Gastrocnemius medialis (tissue), 4 donors: Measurements from ENCODE around the gene USF3. TPM values are rescaled to one million over a fixed set of nuclear protein-coding genes. Genes with fewer than 3 reads are reported as not detected.

Source experiments
- ATAC-seq, 2 donors: fragments of 150-250 bp; one replicate each; pipeline ENCODE4 v1.9.1; 2016
- DNase-seq, 2 donors: peaks; one replicate each; pipeline ENCODE4 v3.0.0-alpha.2; 2019
- H3K27ac ChIP-seq, 4 donors: fragments of 200-600 bp; sonication (generic); 1 replicate in 1 of 4; 2 replicates in 3 of 4; pipeline ENCODE4 v1.5.1; 2016 to 2018; ENCODE audit warnings: mild to moderate bottlenecking in 2 of 4, moderate library complexity in 1 of 4
- H3K27me3 ChIP-seq, 3 donors: fragments of 200-600 bp; sonication (generic) in 2 of 3; 1 replicate in 1 of 3; 2 replicates in 2 of 3; pipeline versions ENCODE4 v1.5.1 to v1.6.0; 2016 to 2019; ENCODE audit warnings: mild to moderate bottlenecking in 1 of 3, moderate library complexity in 1 of 3
- H3K36me3 ChIP-seq, 2 donors: fragments of 200-600 bp; sonication (generic) in 1 of 2; one replicate each; pipeline ENCODE4 v1.5.1; 2017 to 2018
- H3K4me1 ChIP-seq, 2 donors: fragments of 200-600 bp; sonication (generic) in 1 of 2; one replicate each; pipeline ENCODE4 v1.5.1; 2016 to 2017; ENCODE audit warnings: mild to moderate bottlenecking in 2 of 2
- H3K4me3 ChIP-seq, 4 donors: fragments of 200-600 bp; sonication (generic) in 3 of 4; 1 replicate in 1 of 4; 2 replicates in 3 of 4; pipeline ENCODE4 v1.5.1; 2016 to 2019; ENCODE audit warnings: mild to moderate bottlenecking in 2 of 4
- H3K9me3 ChIP-seq, 3 donors: fragments of 200-600 bp; sonication (generic) in 2 of 3; 1 replicate in 1 of 3; 2 replicates in 2 of 3; pipeline ENCODE4 v1.5.1; 2016 to 2019
- CTCF ChIP-seq, 5 experiments: fragments of 450-650 bp in 3 of 5; fragments of 200-600 bp in 2 of 5; sonication (generic) in 2 of 5; IDR thresholded peaks in 4 of 5; conservative IDR thresholded peaks in 1 of 5; 1 replicate in 4 of 5; 2 replicates in 1 of 5; pipeline ENCODE4 v1.5.1; 2016 to 2019; ENCODE audit warnings: antibody characterized with exemption in 5 of 5, mild to moderate bottlenecking in 3 of 5, moderate library complexity in 3 of 5
- POLR2A ChIP-seq, 2 donors: fragments of 450-650 bp; IDR thresholded peaks; one replicate each; pipeline ENCODE4 v1.6.1; 2017; ENCODE audit warnings: antibody characterized with exemption in 2 of 2, mild to moderate bottlenecking in 2 of 2, moderate library complexity in 2 of 2
- in situ Hi-C, 4 donors: fragments of 200-750 bp; cut with MboI; loops; one replicate each; pipeline versions ENCODE4 v1.15.0 to v1.8.0; 2017; ENCODE audit warnings: low sequenced_read_pairs in 4 of 4
- intact Hi-C: fragments of 100-400 bp; cut with DNase I; formaldehyde crosslinking; loops from one replicate; pipeline ENCODE4 v1.15.1; 2023; ENCODE audit warnings: low total_unique reads
- total RNA-seq, 4 donors: library from RNA; depleted of rRNA; stranded (reverse); fragments of >200 nt; gene quantifications; one replicate each; pipeline versions ENCODE4 v1.1.0 to v1.2.3, GENCODE V29; 2016

USF3 gene
- total RNA-seq, 4 donors from 2014 or later: 35.7 to 49.6 (median 40.1) TPM

- Histone ChIP-seq H3K4me1 (peaks cover 64 to 85% of the 10 kb centered on the region in 2 donors), H3K27me3 (no peaks in the 10 kb centered on the region), H3K36me3 (peaks cover 0 to 15% of the 10 kb centered on the region in 2 donors), H3K4me3 (no peak overlapping the region), H3K27ac (peak overlapping the region; percentile 86 to 89 (median 88)), H3K9me3 (no peaks in the 10 kb centered on the region)
- ATAC-seq (peak; percentile 58 to 69), DNase-seq (peak in 1 of 2 donors; percentile 15)
- TF ChIP-seq CTCF (IDR thresholded peaks at IDR 0.05 in 4 of 5, conservative IDR thresholded peaks at IDR 0.05 in 1 of 5) (no peak), POLR2A (IDR thresholded peaks at IDR 0.05) (no peak)
- intact Hi-C loops (no loop called here), in situ Hi-C loops (no loop called here)
These were observed 38.3 kb downstream of the USF3 start for GRCh38 chr3:113658107-113658506.

GRCh38 chr3:113654851-113655250 lies 41.6 kb downstream of the USF3 start:
- in situ Hi-C loops: no loop called here
- peak overlapping the region; percentile 86 to 89 (median 88) for H3K27ac ChIP-seq
- TF ChIP-seq POLR2A (IDR thresholded peaks at IDR 0.05) (no peak), CTCF (IDR thresholded peaks at IDR 0.05 in 4 of 5, conservative IDR thresholded peaks at IDR 0.05 in 1 of 5) (no peak)
- ATAC-seq: peak; percentile 39 to 68
- no peaks in the 10 kb centered on the region for H3K27me3 ChIP-seq
- peaks cover 57 to 59% of the 10 kb centered on the region in 2 donors for H3K4me1 ChIP-seq
- intact Hi-C loops: no loop called here
- H3K36me3 ChIP-seq: peaks cover 0 to 9% of the 10 kb centered on the region in 2 donors
- no peak overlapping the region for H3K4me3 ChIP-seq
- no peaks in the 10 kb centered on the region for H3K9me3 ChIP-seq
- no peak for DNase-seq

- ATAC-seq (no peak), DNase-seq (no peak)
- in situ Hi-C loops (no loop called here), intact Hi-C loops (no loop called here)
- Histone ChIP-seq H3K4me1 (peaks cover 52 to 59% of the 10 kb centered on the region in 2 donors), H3K4me3 (no peak overlapping the region), H3K27me3 (no peaks in the 10 kb centered on the region), H3K36me3 (peaks cover 0 to 4% of the 10 kb centered on the region in 2 donors), H3K9me3 (no peaks in the 10 kb centered on the region), H3K27ac (peak overlapping the region; percentile 86 to 89 (median 88))
- TF ChIP-seq CTCF (IDR thresholded peaks at IDR 0.05 in 4 of 5, conservative IDR thresholded peaks at IDR 0.05 in 1 of 5): no peak
- TF ChIP-seq POLR2A (IDR thresholded peaks at IDR 0.05): no peak
These were observed 42.1 kb downstream of the USF3 start for GRCh38 chr3:113654310-113654709.

GRCh38 chr3:113649174-113649845 lies 47.1 kb downstream of the USF3 start:
- in situ Hi-C loops (no loop called here), intact Hi-C loops (no loop called here)
- DNase-seq: no peak
- Histone ChIP-seq H3K4me3 (no peak overlapping the region), H3K4me1 (peaks cover 19 to 39% of the 10 kb centered on the region in 2 donors), H3K27me3 (no peaks in the 10 kb centered on the region), H3K27ac (peak overlapping the region in 2 of 4 donors; percentile 16 to 60), H3K9me3 (no peaks in the 10 kb centered on the region), H3K36me3 (no peaks in the 10 kb centered on the region)
- TF ChIP-seq CTCF (IDR thresholded peaks at IDR 0.05 in 4 of 5, conservative IDR thresholded peaks at IDR 0.05 in 1 of 5) (no peak), POLR2A (IDR thresholded peaks at IDR 0.05) (no peak)
- ATAC-seq: peak; percentile 37 to 52
